AG08396 (cell line): ENCODE data around the gene ABCA6.
"Not testable (repeated sequence)": the region's sequence is repeated elsewhere in the genome, so short reads cannot be mapped to it uniquely, and the experiment has no call there.

Experiments
- DNase-seq: peaks from one replicate; pipeline ENCODE4 v3.0.0; 2012; ENCODE audit warnings: low spot score, mixed read lengths

Gene ABCA6

DNA sequence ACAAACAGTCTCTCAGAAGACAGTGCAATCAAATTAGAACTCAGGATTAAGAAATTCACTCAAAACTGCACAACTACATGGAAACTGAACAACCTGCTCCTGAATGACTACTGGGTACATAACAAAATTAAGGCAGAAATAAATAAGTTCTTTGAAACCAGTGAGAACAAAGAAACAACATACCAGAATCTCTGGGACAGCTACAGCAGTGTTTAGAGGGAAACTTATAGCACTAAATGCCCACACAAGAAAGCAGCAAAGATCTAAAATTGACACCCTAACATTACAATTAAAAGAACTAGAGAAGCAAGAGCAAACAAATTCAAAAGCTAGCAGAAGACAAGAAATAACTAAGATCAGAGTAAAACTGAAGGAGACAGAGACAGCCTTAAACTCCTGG lies 68.3 kb downstream of the ABCA6 start:
- not testable (repeated sequence) for DNase-seq

DNA sequence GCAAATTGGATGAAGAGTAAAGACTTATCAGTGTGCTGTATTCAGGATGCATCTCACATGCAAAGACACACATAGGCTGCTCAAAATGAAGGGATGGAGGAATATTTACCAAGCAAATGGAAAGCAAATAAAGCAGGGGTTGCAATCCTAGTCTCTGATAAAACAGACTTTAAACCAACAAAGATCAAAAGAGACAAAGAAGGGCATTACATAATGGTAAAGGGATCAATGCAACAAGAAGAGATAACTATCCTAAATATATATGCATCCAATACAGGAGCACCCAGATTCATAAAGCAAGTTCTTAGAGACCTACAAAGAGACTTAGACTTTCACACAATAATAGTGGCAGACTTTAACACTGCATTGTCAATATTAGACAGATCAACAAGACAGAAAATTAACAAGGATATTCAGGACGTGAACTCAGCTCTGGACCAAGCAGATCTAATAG lies 68.9 kb downstream of the ABCA6 start:
- not testable (repeated sequence) for DNase-seq

DNA sequence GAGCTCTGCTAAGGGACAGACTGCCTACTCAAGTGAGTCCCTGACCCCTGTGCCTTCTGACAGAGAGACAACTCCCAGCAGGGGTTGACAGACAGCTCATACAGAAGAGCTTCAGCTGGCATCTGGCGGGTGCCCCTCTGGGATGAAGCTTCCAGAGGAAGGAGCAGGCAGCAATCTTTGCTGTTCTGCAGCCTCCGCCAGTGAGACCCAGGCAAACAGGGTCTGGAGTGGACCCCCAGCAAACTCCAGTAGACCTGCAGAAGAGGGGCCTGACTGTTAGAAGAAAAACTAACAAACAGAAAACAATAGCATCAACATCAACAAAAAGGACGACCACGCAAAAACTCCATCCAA lies 70.5 kb downstream of the ABCA6 start:
- DNase-seq = not testable (repeated sequence)

DNA sequence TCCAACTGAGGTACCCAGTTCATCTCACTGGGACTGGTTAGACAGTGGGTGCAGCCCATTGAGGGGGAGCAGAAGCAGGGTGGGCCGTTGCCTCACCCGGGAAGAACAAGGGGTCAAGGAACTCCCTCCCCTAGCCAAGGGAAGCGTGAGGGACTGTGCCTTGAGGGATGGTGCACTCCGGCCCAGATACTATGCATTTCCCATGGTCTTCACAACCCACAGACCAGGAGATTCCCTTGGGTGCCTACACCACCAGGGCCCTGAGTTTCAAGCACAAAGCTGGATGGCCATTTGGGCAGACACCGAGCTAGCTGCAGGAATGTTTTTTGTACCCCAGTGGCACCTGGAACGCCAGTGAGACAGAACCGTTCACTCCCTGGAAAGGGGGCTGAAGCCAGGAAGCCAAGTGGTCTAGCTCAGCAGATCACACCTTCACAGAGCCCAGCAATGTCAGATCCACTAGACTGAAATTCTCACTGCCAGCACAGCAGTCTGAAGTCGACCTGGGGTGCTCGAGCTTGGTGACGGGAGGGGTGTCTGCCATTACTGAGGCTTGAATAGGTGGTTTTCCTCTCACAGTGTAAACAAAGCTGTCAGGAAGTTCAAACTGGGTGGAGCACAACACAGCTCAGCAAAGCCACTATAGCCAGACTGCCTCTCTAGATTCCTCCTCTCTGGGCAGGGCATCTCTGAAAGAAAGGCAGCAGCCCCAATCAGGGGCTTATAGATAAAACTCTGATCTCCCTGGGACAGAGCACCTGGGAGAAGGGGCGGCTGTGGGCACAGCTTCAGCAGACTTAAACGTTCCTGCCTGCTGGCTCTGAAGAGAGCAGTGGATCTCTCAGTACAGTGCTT lies 71.1 kb downstream of the ABCA6 start:
- DNase-seq = not testable (repeated sequence)

DNA sequence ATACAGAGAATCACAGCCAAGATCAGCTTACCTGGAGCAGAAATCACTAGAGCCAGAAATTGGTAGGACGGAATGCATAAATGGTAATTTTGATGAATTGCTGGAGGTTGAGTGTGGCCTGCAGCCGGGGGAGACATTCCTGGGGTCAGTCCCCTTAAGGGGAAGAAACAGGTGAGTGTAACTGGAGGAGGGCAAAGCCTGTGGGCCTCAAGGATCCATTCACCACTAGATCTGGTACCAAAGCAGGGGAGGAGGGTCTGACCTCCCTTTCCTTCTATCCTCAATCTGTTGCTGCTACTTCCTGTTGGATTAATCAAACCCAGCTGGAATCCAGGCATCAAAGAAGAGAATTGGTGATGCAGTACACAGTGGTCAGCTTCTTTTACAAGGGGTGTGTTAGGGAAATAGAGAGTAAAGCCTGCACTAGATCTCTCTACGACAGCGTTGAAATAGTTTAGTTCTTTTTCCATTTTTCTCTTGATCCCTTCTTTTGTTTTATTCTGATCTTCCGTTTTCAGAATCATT lies 72.4 kb downstream of the ABCA6 start:
- DNase-seq = no peak

DNA sequence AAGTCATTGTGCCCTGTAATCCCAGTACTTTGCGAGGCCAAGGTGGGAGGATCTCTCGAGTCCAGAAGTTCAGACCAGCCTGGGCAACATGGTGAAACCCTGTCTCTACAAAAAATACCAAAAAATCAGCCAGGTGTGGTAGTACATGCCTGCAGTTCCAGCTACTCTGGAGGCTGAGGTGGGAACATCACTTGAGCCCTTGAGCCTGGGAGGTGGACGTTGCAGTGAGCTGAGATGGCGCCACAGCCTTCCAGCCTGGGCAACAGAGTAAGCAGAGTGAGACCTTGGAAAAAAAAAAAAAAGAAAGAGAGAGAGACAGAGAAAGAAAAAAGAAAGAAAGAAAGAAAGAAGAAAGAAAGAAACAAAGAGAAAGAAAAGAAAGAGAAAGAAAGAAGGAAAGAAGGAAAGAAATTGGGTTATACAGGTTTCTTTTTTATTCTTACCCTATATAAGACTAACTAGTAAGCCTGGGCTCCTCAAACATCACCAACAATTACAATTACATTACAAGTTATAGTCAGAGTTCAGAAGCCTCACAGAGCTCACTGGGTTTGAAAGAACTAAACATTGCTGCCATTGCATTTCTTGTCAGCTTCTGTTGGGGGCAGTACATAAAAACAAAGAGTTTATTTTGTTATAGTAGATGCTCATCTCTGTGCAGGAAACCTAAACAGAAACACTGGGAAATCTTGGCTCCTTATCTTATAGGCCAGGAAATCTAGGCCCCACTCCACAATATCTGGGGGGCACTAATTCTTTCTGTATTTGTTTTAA lies 74.2 kb downstream of the ABCA6 start:
- no peak for DNase-seq

DNA sequence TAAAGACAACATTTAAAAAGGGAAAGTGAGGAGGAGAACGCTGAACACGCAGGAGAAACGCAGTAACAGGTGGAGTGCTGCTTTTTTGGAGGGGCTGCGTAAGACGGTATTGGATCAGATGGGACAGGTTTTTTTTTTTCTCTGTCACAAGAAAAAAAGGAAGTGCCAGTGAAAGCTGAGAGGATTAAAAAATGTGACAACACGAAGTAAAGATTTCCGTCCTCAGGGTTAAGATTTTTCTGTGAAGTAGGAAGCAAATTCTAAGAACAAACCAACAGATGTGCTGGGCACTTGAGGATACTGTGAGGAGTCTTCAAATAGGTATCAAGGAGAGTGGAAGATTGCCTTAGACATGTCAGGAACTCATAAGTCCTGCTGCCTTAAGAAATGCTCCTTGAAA lies 75.2 kb downstream of the ABCA6 start:
- DNase-seq = no peak

DNA sequence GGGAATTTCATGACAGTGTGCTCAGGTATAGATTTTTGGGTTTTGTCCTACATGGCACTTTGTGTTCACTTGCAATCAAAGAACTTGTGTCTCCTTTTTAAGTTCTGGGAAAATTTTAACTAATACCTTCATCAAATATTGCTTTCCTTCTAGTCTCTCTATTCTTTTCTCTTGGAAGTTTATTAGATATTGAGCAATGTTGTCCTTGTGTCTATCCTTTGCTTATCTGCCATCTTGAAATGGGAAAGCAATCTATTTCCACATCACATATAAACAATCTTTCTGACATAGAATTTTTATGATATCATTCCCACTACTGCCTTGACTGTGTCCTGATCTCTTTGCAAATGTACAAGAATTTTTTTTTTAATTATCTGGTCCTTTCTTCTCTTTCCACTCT lies 76.6 kb downstream of the ABCA6 start:
- DNase-seq = no peak

DNA sequence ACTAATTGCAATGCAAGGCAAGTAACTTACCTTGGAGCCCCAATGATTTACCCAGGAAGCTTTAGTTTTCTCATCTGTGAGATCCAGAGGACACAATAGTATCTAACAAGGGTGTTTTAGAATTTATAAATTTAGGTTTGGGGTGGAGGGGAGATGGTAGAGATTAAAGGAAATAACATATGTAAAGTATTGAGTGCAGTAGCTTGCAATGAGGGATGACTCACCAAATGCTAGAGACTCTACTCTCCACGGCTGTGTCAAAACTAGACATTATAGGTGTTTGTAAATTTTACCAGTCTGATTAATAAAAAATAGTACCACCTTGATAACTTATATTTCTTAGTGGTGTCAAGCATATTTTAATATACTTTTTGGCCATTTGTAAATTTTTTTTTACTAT lies 77.2 kb downstream of the ABCA6 start:
- no peak for DNase-seq

DNA sequence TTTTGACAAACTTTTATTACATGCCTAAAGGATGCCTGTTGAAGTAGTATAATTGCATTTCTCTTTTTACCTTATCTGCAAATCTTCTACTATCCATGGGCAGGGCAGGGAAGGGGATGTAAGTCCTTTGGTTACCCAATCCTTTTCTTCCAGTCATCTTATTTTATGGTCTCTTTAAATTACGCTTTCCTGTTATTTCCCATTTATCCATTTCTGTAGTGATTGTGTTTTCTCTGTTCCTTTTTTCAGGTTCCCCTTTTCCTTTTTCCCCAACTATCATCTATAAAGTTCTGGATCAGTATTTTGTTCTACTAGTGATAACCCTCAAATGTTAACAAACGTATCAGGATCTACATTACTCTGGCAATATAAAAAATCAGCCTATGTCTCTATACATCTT lies 77.7 kb downstream of the ABCA6 start:
- no peak for DNase-seq

DNA sequence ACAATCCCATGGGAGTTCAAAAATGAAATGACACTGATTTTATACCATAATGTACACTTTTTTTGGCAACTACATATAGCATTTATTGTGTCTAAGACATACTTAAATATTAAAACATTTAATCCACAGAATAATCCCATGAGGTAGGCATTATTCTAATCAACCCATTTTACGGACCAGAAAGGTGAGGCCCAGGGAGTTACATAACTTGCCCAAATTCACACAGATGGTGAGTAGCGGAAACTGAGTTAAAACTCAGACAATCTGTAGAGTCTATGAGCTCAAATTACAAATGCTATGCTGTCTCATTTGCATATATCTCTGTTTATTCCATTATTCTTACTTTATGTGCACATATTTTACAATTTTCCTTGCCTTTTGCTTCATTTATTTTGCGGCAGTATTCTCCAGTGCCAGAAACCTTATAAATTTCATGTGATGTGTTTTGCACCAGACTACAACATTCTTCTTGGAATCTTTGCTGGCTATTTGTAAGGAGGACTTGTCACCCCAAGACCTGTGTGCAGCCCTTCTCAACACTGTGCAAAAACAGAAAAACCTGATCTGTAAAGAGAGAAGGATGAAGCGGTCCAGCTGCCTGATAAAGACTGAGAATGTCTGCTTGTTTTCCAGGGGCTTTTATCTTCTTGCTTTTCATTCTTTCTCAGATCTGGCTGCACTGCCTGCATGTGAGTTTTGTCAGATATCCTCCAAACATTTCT lies 78.7 kb downstream of the ABCA6 start:
- DNase-seq = no peak

DNA sequence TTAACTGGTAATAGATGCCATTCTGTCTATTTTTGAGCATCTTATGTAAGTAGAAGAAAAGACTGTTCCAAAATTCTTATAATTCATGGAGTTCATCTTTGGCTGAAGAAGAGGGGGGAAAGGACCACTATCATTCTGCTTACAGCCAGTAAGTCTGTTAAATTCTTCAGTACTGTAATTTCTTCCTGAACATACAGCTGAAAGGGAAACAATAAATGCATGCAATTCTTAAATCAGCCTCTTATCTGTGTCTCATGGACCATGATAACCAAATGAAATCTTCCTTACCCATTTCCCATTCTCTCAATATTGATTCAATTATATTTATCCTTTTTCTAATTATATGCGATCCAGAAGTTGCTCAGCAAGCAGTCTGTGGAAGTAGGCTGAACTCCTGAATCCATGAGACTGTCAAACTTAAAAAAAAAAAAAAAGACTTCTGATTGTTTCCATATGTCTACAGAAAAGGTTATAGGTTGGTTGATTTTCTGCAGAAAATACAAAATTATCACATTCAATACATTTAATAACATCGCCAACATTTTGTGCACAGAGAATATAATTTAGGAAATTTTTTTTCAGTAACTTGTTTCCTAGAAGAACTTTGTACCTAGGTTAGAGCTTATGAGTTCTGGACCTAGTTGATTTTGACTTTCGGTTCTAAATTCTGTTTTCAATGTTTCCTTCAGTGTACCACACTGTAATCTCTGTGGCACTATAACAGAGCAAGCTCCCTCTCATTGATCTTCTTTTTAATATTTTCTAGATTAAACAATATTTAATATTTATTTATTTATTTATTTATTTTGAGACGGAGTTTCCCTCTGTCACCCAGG lies 79.8 kb downstream of the ABCA6 start:
- DNase-seq = no peak

DNA sequence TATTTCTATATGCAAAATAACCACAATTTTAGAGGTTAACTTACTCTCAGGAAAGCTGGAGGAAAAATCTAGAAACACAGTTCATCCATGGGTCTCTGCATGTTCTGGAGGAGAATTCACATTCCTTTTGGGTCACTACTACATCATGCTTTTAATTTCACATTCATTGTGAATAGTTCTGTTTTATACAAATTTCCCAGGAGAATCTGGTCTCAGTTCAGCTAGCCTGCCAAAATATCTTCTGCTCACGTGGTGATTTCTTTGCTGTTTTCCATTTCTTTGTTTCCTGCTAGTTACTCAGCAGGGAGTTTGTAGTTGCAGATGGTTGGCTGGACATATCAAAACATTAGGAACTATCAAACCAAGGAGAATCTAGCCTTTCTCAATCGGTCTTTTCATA lies 80.9 kb downstream of the ABCA6 start, which contains the start of gene ABCA9:
Gene ABCA9 (minus strand): TSS at position 106 of the 400 bp plus-strand sequence. CDS start 9,801 bp downstream, outside the sequence.
- DNase-seq = no peak

DNA sequence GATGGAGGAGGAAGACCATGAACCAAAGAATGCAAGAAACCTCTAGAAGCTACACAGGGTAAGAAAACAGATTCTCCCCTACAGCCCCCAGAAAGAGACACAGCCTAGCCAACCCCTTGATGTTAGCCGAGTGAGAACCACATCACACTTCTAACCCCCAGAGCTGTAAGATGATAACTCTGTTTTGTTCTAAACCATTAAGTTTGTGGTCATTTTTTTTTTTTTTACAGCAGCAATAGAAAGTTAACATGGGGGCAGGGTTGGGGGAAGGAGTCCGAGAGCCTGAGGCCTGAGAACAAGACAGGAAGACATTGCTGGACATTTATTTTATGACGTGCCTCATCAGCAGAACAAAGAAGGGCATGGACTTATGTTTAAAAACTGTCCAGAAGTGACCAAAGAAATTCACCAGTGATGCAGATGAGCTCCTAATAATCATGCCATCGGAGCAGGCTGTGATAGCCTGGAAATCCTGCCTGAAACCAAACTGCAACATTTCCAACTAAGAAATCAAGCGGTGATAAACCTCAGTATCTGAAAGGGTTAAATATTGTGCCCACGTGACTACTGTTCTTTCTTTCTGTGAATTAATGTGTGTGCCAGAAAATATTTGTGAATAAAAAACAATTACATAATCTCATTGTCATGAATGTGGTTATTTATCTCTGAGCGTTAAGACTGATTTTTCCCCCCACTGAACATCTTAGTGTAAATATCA lies 82.1 kb downstream of the ABCA6 start:
- no peak for DNase-seq

DNA sequence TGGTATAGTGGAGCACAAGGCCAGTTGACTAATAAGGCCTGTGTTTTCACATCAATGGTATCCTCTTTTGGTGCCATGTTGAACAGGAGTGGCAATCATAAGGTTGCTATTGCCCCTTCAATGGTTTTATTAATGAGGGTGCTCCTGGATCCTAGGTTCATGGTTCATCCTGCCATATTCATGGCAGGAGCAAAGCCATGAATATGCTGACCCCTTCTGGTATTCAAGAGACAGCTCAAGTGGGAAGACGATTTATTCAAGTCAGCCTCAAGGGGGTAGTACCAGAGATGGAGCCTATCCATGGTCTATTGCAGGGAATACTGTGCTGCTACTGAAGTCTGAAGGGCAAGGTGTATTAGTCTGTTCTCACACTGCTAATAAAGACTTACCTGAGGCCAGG lies 83.5 kb downstream of the ABCA6 start:
- no peak for DNase-seq

DNA sequence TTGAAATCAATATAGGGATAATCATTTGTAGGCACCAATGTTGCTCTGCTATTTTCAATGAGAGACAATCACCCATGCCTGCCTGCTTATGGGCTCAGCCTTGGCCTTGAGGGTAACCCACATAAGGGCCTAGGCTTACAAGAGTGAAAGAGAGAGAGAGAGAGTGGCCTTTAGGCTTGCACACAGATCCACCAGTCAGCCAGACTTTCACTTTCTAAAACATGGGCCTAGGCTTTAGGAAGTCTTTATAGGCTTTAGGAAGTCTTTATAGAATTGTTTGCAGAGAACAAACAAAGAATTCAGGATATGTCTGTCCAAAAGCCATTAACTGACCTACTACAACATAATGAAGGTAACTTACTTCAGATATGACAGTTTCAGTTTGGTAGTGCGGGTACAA lies 84.4 kb downstream of the ABCA6 start:
- no peak for DNase-seq

DNA sequence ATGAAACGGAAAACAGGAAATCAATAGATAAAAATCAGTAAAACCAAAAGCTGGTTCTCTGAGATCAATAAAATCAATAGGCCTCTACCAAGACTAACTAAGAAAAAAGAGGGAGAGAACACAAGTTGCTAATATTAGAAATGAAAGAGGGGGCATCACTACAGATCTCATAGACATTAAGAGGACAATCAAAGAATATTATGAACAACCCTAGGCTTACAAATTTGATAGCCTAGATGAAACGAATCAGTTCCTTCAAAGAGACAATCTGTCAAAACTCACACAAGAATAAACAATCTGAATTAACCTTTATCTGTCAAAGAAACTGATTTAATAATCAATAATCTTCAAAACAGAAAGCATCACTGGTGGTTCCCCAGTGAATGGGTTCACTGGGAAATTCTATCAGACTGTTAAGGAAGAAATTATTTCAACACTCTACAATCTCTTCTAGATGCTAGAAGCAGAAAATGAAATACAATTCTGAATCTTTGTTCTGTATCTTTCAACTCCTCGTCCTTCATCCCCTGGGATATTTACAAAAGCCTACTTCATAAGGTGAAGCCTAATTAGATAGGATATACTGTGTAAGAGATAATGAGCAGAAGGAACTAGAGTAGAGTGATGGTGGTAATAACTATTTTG lies 85.4 kb downstream of the ABCA6 start:
- DNase-seq = no peak

DNA sequence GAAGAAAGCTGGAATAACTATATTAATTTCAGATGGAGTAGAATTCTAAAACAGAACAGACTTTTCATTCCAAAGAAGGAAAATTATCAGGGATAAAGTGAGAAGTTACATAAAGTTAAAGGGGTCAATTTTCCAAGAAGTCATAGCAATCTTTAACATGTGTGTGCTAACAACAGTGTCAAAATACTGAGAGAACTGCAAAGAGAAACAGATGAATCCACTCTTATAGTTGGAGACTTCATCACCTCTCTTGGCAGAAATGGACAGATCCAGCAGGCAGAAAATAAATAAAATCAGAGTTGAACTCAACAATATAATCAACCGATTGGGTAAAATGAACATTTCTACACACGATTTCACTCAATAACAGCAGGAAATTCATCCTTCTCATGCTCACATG lies 86.4 kb downstream of the ABCA6 start:
- DNase-seq = no peak

DNA sequence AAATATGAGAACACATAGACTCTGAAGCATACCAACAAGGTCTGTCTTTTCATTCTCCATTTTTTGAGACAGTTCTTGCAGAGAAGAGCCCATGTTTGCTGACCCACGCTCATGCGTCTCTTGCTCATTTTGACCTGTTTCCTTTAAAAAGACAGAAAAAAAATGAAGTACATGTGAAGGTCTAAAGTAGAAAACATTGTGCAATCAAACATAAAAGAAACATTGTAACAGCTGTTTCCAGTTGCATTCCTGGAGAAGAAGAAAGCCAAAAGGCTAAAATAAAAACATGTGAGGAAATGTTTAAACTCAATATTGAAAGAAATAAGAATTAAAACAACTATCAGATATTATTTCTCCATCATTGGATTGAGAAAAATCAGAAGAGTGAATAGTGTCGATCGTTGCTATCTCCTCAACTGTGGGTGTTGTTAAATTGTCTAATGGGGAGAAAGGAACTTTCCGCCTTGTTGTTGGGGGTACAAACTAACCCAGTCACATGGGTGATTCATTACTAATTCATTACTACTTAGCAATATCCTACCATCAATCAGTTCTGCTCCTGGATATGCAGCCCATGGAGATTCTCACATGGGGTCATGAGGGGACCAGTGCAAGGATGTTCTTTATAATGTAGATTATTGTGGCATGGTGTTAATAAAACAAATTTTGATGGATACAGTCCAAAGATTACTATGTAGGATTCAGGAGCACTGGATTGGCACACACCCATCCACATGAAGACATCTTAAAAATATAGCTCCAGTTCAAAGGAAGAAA lies 90.5 kb downstream of the ABCA6 start:
- no peak for DNase-seq
